GM18870 (cell line): ENCODE measurements around the gene PRRC2C.
"Not testable (repeated sequence)": the region's sequence is repeated elsewhere in the genome, so short reads cannot be mapped to it uniquely, and the experiment has no call there.

Experiments used
- ATAC-seq: cut with Tn5 transposase; IDR thresholded peaks from one replicate; pipeline ENCODE4 v1.9.1; 2021; ENCODE audit warnings: moderate library complexity; ENCODE audit not compliant: unreplicated experiment

PRRC2C gene

DNA sequence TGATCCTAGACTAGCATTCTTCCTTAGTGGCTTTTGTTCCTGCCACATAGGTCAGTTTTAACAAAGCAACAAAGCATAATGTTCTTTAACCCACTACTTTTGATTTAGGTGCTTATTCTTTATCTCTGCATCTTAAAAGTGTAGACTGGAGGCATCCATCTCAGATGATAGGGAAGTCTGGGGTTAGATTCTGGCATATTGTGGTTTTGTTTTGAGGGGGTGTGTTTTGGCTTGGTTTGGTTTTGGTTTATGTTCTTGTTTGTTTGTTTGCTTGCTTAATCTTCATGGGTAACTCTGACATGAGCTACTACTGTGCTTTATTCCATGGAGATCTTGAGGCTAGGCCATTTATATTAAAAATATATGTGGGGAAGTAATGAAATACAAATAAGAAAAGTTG is 96.4 kb downstream of the PRRC2C start:
- no peak for ATAC-seq

DNA sequence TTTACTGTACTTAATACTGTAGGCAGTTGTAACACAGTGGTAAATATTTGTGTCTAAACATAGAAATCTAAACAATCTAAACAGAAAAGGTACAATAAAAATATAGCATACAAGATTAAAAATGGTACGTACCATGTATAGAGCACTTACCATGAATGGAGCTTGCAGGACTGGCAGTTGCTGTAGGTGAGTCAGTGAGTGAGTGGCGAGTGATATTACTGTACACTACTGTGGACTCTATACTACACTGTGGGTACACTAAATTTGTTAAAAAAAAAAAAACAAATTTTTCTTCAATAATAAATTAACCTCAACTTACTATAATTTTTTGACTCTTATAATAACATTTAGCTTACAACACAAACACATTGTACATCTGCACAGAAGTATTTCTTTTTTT is 97.3 kb downstream of the PRRC2C start:
- ATAC-seq, result no peak

DNA sequence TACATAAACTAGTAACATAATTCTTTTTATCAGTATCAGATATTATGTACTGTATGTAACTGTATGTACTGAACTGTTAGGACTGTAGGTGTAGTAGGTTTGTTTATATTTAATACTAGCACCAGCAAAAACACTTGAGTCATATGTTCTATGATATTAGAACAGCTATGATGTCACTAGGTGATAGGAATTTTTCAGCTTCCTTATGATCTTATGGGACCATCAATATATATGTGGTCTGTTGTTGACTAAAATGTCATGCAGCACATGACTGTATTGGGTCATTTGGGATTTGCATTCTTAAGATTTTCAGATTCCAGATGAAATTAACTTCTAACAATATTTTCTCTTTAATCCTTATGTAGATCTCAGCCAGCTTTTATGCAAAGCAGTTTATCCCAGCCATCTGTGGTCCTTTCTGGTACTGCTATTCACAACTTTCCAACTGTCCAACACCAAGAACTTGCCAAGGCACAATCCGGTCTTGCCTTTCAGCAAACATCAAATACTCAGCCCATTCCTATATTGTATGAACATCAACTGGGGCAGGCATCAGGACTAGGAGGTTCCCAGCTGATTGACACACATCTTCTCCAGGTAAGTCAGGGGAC is 98.4 kb downstream of the PRRC2C start:
- ATAC-seq, result no peak

DNA sequence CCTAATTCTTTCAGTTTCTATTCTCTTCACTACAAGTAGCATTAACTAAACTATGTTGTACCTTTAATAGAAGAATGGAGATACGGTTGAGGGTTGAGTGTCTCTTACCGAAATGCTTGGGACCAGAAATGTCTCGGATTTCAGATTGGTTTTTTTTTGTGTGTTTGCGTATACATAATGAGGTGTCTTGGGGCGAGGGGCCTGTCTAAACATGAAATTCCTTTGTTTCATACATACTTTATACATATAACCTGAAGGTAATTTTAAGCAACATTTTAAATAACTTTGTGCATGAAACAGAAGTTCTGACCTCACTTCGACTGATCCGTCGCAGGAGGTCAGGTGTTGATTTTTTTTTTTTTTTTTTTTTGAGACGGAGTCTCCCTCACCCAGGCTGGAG is 100.4 kb downstream of the PRRC2C start:
- ATAC-seq, result no peak

DNA sequence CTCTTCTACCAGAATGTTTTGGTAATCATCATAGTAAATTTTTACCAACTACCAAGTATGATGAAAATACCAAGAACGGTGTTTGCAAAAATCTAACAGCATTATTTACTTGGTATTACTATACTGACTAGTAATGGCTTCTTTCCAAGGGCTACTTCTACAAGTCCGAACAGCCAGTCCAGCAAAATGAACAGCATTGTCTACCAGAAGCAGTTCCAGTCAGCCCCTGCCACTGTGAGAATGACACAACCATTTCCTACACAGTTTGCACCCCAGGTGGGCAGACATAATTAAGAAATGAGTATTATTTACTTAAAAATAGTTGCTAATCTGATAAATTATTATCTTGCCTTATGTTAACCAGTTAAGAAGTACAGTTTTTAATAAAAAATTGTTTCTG is 102.9 kb downstream of the PRRC2C start:
- no peak for ATAC-seq

DNA sequence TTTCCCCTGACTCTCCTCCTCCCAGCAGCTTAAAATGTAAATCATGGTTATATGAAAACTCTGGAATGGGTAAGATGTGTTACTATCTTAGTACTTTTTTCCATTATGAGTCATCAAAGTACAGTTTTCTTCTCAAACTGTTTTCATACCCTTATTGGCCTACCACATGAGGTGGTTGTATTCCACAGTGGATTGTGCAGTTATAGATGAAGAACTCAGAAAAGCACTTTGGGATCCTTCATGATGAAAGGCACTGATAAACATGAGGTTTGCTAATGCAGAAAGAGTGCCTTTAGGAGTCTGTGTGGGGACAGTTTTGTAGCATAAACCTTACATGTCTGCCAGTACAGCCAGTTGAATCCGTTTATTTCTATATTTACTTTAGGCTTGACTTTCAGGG is 104.7 kb downstream of the PRRC2C start:
- no peak for ATAC-seq

DNA sequence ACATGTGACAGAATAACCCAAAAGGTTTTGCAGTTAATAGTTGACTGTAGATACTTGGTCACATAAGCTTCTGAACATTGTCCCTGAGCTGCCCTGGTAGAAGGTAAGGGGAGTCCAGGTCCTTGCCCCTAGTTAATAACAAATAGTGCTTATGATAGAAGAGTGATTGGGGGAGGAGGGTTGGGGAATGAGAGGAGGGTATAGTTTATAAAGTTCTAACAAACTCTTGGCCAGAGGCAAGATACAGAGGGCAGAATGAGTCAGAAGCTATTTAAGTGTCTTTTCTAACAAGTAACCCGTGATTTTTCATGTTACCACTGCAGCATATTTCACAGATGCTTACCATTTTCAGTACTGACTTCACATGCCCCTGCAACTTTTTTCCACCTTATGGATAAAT is 110.0 kb downstream of the PRRC2C start:
- no peak for ATAC-seq

DNA sequence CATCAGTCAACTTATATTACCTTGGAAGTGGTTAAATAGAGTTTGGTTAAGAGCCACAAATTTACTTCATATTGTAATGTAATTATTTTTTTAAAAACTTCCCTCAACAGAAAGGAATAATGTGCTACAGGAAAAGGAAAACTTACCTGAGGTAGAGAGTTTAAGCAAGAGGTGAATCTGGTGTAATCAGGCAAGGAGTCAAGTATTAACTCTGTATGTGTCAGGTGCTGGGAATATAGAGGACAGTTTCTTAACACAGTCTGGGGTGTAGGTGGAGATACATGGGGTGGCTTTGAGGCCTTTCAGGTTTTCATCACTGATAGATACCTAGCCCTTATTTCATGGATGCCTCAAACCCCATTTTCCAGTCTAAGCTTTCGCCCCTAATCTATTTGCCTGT is 110.8 kb downstream of the PRRC2C start:
- no peak for ATAC-seq

DNA sequence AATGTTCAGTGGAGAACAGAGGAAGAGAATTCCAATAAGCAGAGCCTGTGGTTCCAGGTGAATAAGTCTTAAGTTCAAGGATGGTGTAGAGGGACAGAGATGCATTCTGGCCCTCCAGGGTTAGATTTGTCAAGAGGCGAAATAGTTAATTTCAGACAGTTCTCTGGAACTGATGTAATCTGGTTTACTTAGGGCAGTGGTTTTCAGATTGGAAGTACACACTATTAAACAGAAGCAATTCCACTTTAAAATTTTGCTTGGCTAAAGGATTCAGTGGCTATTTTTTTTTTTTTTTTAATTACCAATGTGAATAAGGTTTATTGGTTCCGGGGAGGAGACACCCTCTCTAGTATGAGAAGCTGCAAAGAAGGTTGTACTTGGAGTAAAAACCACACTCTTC is 111.4 kb downstream of the PRRC2C start:
- no peak for ATAC-seq

DNA sequence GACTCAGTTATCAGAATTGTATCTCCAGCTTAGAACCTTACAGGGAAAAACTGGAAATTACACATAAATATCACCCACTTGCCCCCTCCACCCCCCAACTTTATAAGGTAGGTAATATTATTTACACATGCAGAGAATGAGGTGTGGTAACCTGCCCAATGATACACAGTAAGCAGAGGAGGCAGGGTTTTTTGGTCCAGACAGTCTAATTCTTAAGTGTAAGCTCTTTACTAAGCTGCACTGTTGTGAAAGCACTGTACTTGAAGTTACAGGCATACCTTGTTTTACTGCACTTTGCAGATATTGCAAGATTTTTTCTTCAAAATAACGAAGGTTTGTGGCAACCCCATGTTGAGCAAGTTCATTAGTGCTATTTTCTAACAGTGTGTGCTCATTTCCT is 111.9 kb downstream of the PRRC2C start:
- ATAC-seq, result no peak

DNA sequence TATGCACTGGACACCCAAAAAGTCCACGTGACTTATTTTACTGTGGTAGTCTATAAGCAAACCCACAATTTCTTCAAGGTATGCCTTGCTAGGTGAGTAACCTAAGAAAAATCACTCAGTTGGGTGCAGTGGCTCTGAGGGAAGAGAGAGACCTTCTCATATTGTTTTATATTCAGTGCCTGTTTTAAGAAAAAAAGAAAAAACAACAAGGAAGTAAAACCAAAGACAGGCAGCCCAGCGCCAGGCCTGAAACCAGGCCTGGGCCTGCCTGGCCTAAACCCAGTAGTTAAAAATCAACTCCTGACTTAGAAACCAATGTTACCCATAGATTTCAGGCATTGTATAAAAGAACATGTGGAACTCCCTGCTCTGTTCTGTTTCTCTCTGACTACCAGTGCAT is 115.0 kb downstream of the PRRC2C start:
- not testable (repeated sequence) for ATAC-seq

DNA sequence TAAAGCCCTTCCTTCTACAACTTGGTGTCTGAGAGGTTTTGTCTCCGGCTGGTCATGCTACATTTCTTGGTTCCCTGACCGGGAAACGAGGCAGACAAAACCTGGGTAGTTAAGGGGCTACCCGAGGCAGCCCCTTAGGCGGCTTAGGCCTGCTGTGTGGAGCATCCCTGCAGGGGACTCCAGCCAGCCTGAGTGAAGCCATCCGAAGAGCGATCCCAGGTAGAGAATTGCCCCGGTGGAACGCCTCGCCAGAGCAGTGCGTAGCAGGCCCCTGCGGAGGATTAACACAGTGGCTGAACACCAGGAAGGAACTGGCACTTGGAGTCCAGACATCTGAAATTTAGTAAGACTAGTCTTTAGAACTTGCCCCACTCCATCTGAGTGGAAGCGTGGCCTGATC is 115.5 kb downstream of the PRRC2C start:
- no peak for ATAC-seq

DNA sequence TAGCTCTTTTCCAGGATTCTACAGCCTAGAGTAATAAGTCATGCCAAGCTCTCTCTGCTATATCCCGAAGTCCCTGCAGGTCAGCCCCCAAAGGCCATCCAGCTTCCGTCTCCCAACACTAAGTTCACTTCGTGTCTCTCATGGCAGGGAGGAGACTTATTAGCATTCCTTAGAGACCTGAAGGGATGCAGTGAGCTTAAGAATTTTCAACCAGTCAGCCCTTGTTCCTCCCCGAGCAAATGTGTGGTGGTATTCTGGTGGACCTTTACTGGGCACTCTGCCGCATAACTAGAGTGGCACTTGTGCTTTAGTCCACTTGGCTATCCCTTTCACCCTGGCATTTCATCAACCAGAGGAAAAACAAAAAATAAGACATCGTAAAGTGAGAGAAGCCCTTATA is 117.7 kb downstream of the PRRC2C start:
- not testable (repeated sequence) for ATAC-seq

DNA sequence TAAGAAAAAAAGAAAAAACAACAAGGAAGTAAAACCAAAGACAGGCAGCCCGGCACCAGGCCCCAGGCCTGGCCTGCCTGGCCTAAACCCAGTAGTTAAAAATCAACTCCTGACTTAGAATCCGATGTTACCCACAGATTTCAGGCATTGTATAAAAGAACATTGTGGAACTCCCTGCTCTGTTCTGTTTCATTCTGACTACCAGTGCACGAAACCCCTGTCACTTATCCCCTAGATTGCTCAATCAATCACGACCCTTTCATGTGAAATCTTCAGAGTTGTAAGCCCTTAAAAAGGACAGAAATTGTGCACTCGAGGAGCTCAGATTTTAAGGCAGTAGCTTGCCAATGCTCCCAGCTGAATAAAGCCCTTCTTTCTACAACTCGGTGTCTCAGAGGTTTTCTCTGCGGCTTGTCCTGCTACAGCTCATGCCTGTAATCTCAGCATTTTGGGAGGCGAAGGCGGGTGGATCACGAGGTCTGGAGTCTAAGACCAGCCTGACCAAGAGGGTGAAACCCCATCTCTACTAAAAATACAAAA is 121.1 kb downstream of the PRRC2C start:
- peak; percentile 65 for ATAC-seq

DNA sequence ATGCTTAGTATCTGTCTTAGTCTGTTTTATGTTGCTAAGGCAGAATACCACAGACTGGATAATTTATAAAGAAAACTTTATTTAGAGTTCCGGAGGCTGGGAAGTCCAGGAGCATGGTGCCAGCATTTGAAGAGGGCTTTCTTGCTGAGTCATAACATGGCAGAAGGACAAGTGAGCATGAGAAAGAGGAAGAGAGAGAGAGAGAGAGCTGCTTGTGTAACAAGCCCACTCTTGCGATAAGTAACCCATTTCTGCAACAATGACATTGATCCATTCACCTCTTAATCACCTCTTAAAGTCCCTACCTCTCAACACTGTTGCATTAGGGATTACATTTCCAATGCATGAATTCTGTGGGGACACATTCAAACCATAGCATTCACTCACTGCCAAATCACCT is 125.1 kb downstream of the PRRC2C start:
- no peak for ATAC-seq

DNA sequence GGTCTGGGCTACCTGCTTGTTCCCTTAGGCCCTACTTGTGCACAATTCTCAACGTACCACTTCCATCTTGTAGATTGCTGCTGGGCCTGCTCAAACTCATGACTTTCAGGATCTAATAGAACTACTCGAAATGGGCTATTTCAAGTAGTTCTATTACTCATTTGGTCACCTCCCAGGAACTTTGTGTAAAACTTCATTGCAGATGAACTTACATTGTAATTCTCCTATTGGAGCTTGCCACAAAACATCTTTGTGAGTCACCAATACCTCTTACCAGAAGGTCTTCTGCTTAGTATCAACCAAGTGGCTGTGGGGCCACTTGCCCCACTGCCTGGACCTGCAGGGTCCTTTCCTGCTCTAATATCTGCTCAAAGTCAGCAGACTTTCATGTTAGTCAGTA is 126.0 kb downstream of the PRRC2C start:
- ATAC-seq, result no peak

DNA sequence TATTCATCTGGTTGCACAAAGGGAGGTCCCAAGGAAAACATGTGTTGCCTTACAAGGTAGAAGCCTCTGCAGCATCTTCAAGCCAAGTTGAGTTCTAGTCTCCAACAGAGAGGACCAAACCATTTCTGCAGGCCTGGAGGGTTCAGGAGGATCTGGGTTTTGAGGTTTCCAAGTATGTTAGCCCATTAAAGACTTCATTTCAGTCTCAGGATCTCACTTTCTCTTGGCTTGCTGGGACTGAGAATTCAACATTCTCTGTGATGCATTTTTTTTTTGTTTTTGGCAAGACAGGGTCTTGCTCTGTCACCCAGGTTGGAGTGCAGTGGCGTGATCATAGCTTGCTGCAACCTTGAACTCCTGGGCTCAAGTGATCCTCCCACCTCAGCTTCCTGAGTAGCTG is 128.0 kb downstream of the PRRC2C start:
- no peak for ATAC-seq

DNA sequence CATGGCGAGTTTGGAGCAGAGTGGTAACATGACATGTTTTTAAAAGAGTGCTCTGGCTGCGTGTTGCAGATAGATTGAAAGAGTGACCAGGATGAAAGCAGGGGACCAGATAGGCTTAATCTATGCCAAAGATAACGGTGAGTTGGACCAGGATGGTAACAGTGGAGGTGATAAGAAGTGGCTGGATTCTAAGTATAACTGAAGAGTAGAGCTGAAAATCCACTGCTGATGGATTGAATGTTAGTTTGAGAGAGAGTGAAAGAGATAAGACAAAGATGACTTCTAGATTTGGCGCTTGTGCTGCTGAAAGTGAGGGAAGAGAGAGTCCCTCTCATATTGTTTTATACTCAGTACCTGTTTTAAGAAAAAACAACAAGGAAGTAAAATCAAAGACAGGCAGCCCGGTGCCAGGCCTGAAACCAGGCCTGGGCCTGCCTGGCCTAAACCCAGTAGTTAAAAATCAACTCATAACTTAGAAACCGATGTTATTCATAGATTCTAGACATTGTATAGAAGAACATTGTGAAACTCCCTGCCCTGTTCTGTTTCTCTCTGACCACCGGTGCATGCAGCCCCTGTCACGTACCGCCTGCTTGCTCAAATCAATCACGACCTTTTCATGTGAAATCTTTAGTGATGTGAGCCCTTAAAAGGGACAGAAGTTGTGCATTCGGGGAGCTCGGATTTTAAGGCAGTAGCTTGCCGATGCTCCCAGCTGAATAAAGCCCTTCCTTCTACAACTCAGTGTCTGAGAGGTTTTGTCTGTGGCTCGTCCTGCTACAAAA is 130.0 kb downstream of the PRRC2C start:
- peak; percentile 44 for ATAC-seq

DNA sequence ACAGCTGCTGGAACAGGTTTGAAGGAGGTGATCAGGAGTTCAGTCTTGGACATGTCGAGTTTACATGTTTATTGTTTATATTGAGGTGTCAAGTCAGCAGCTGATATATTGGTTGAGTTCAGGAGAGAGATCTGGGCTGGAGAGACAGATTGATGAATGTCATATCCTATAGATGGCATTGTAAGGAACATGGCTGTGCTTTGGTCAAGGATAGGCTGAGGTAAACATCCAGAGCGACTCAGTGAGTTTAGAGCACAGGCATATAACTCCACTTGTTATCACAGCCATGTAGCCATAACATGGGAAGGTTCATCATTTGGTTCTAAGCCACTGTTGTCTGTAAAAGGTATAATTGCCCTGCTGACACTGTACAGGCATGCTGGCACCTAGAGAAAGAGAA is 131.3 kb downstream of the PRRC2C start:
- no peak for ATAC-seq

DNA sequence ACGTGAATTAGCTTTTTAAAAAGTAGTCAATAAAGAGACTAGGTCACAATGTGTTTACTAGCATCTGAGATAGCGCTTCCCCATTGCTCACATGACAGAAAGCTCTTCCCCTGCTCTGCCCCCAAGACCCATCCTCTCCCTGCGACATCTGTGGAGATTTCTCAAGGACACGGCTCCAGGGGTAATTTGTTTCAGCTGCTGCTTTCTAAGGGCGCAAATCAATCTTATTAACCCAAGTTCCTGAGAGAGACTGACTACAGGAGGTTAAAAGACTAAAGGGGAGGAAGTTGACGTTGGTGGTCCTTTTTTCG is 136.8 kb downstream of the PRRC2C start, which contains the start of gene MYOCOS:
TSS of gene MYOCOS (plus strand) at position 92 of the 311 bp plus-strand sequence. CDS start 1,641 bp downstream, outside the sequence.
- ATAC-seq, result no peak

DNA sequence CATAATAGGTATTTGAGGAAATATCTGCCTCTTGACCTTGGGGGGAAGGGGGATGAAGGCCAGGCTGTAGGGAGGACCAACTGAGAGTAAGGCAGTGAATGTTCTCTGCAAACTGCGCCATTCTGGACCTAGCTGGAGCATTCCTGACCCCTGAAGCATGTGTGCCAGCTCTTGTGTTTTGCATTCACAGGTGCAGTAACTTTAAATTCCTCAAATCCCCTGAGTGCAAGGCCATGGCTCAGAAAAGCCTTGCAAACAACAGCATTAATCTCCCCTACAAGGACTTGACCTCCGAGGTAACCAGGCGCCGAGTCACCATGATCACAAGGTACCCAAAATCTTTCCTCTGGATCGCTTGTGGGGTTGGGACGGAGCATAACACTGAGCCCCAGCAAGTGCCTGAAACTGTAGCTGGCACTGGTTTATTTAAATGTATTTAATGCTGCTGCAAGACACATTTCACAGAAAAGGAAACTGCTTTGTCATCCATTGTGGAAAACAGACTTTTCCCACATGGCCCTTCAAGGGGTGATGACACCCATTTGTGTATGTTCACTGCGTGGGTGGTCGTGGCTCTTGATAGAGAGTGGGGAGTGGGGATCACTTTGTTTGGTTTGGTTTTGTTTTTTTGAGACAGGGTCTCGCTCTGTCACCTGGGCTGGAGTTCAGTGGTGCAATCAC is 138.5 kb downstream of the PRRC2C start:
- no peak for ATAC-seq

DNA sequence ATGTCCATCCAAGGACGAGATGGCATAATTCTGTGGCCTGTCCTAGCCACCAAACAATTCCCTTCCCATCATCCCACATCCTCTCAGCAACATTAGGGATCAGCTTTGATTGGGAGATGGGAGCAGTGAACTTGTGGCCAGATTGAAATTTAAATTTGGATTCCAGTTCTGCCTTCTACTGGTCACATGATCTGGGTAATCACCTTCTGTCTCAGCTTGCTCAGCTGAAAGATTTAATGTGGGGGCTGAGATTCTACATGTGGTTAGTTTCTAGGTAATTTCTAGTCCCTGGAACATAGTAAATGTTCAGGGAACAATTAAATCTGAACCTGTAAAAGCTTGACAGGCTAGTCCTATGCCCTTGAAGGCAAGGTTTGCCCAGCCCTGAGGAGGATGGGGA is 139.9 kb downstream of the PRRC2C start:
- ATAC-seq, result no peak
